ENCODE data around the gene SPARC. TPM values are rescaled to one million over a fixed set of nuclear protein-coding genes. Genes with fewer than 3 reads are reported as not detected.

Gene SPARC
- total RNA-seq, 1 donor from 2014 or later: 435 TPM

- no peak for TF ChIP-seq CTCF (conservative IDR thresholded peaks at IDR 0.05)
- Mint-ChIP-seq H3K27ac (ENCODE audit: unreplicated experiment) (no peak overlapping the region), H3K9me3 (no peaks in the 10 kb centered on the region), H3K27me3 (ENCODE audit: low read depth) (no peaks in the 10 kb centered on the region), H3K4me3 (no peak overlapping the region), H3K4me1 (peaks cover 14% of the 10 kb centered on the region), H3K36me3 (ENCODE audit: low read depth) (no peaks in the 10 kb centered on the region)
- DNase-seq (ENCODE audit: low read depth, low spot score): no peak
Observed at GRCh38 chr5:151625285-151625684, 61.4 kb downstream of the SPARC start.

DNA sequence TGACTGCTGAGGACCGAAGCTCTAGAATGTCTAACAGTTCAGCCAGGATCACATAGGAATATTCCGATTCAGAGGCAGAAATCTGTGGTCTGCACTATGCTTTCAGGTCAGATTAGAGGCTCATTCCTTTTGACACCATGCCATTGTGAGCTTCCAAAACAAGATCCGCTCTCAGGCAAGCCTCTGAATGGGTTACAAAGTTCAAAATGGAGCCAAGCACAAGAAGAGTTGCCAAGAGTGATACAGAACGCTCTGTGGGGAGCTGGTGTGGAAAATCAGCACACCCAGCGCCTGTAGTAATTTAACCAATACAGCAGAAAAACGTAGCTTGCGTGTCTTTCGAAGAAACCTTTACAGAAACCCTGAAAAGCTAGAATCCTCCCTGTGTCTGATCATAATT lies 62.2 kb downstream of the SPARC start:
- Mint-ChIP-seq H3K36me3 (ENCODE audit: low read depth) (no peaks in the 10 kb centered on the region), H3K9me3 (no peaks in the 10 kb centered on the region), H3K4me1 (peaks cover 14% of the 10 kb centered on the region), H3K27ac (ENCODE audit: unreplicated experiment) (no peak overlapping the region), H3K27me3 (ENCODE audit: low read depth) (no peaks in the 10 kb centered on the region), H3K4me3 (no peak overlapping the region)
- DNase-seq (ENCODE audit: low read depth, low spot score): no peak
- no peak for TF ChIP-seq CTCF (conservative IDR thresholded peaks at IDR 0.05)

DNA sequence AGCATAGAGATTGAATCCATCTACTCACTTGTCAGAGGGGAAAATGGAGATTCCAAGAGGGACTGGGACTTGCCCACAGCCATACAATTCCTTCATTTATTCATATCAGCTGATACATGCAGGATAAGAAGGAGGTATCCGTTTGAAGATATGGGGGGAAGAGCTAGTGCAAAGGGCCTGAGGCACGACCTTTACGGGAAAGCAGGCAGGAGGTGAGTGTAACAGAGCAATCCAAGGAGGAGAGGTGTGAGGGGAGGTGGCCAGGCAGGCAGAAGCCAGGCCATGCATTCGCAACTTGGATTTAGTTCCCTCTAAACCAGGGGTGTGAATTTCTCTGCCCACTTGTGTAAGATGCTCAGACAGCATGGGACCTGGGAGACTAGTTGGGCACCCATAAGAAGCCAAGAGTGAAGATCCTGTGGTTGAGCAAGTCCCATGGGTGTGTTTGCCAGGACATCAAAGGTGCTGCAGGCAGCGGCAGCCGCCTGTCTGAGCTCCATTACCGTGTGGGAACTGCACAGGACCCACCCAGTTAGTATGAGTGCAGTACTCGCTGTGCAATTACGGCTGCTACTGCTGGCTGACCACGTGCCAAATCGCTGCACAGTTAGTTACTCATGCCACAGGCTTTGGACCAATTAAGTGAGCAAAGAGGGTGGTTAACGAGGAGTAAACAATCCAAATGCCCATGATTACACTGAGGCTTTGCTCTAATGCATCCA lies 64.2 kb downstream of the SPARC start:
- TF ChIP-seq CTCF (conservative IDR thresholded peaks at IDR 0.05): no peak
- no peak for DNase-seq (ENCODE audit: low read depth, low spot score)
- no peak overlapping the region for H3K4me3 Mint-ChIP-seq
- peaks cover 14% of the 10 kb centered on the region for H3K4me1 Mint-ChIP-seq
- no peak overlapping the region for H3K27ac Mint-ChIP-seq (ENCODE audit: unreplicated experiment)
- no peaks in the 10 kb centered on the region for H3K9me3 Mint-ChIP-seq
- H3K27me3 Mint-ChIP-seq (ENCODE audit: low read depth): no peaks in the 10 kb centered on the region
- H3K36me3 Mint-ChIP-seq (ENCODE audit: low read depth): no peaks in the 10 kb centered on the region

GRCh38 chr5:151620461-151620840 lies 66.3 kb downstream of the SPARC start:
- DNase-seq (ENCODE audit: low read depth, low spot score): no peak
- TF ChIP-seq CTCF (conservative IDR thresholded peaks at IDR 0.05): no peak
- Mint-ChIP-seq H3K4me1 (peaks cover 14% of the 10 kb centered on the region), H3K9me3 (no peaks in the 10 kb centered on the region), H3K27me3 (ENCODE audit: low read depth) (no peaks in the 10 kb centered on the region), H3K27ac (ENCODE audit: unreplicated experiment) (no peak overlapping the region), H3K4me3 (no peak overlapping the region), H3K36me3 (ENCODE audit: low read depth) (no peaks in the 10 kb centered on the region)

- Mint-ChIP-seq H3K9me3 (no peaks in the 10 kb centered on the region), H3K4me1 (peaks cover 14% of the 10 kb centered on the region), H3K4me3 (no peak overlapping the region), H3K27ac (ENCODE audit: unreplicated experiment) (no peak overlapping the region), H3K27me3 (ENCODE audit: low read depth) (no peaks in the 10 kb centered on the region), H3K36me3 (ENCODE audit: low read depth) (no peaks in the 10 kb centered on the region)
- no peak for DNase-seq (ENCODE audit: low read depth, low spot score)
- no peak for TF ChIP-seq CTCF (conservative IDR thresholded peaks at IDR 0.05)
Observed at GRCh38 chr5:151619812-151620460, 66.8 kb downstream of the SPARC start.
